ENCODE measurements around the gene PPM1H.

Gene PPM1H

GRCh38 chr12:62907078-62907477 is 27.9 kb downstream of the PPM1H start:
- DNase-seq (ENCODE audit: extremely low read depth, low read depth), result no peak
- TF ChIP-seq, protein P1, sequence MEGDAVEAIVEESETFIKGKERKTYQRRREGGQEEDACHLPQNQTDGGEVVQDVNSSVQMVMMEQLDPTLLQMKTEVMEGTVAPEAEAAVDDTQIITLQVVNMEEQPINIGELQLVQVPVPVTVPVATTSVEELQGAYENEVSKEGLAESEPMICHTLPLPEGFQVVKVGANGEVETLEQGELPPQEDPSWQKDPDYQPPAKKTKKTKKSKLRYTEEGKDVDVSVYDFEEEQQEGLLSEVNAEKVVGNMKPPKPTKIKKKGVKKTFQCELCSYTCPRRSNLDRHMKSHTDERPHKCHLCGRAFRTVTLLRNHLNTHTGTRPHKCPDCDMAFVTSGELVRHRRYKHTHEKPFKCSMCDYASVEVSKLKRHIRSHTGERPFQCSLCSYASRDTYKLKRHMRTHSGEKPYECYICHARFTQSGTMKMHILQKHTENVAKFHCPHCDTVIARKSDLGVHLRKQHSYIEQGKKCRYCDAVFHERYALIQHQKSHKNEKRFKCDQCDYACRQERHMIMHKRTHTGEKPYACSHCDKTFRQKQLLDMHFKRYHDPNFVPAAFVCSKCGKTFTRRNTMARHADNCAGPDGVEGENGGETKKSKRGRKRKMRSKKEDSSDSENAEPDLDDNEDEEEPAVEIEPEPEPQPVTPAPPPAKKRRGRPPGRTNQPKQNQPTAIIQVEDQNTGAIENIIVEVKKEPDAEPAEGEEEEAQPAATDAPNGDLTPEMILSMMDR (IDR thresholded peaks at IDR 0.05; ENCODE audit: low read depth, low read length), result no peak

DNA sequence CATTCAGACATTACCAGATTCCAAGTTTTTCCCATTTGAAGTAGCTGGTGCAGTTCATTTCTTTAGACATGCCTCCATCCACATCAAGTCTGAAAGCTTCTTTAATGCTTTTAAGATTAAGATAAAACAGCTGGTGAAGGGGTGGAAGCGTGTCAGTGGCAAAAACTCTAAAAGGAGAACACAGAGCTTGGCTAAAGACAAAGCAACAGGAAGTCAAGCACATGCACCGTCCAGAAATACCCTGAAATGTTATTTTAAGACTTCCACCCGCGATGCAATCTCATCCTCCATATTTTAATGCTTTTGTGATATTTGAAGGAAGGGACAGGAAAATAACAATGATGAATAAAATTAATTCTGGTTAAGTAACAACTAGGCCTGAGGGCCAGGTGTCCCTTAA is 31.8 kb downstream of the PPM1H start:
- DNase-seq (ENCODE audit: extremely low read depth, low read depth), result no peak
- TF ChIP-seq, protein P1 (IDR thresholded peaks at IDR 0.05; ENCODE audit: low read depth, low read length), result no peak

GRCh38 chr12:62900686-62901272 is 34.2 kb downstream of the PPM1H start:
- peak; percentile 16 for DNase-seq (ENCODE audit: extremely low read depth, low read depth)
- TF ChIP-seq, protein P1 (IDR thresholded peaks at IDR 0.05; ENCODE audit: low read depth, low read length), result no peak

DNA sequence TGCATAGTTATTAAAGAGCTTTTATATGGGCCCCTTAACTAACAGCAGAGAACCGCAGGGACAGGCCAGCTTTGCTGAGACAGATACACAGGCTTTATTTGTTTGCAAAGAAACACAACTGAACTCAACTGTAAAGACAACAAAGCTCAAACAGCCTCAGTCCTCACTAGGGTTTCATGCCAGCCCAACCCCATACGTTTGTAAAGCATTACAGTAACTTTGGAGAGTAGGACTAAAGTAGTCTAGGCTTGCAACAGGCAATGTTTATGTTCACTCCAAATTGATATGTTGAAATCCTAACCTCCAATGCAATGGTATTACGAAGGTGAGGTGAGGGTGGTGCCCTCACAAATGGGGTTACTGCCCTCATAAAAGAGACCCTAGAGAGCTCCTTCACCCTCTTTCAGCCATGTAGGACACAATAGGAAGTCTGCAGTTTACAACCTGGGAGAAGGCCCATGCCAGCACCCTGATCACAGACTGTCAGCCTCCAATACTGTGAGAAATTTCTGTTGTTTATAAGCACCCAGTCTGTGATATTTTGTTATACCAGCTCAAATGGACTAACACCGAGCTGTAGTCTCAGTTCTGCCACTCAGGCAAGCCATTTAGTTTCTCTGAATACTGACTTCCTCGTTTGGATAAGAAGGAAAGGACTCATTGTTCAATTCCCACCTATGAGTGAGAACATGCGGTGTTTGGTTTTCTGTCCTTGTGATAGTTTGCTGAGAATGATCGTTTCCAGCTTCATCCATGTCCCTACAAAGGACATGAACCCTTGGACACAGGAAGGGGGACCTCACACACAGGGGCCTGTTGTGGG is 35.2 kb downstream of the PPM1H start:
- TF ChIP-seq, protein P1 (IDR thresholded peaks at IDR 0.05; ENCODE audit: low read depth, low read length), result no peak
- no peak for DNase-seq (ENCODE audit: extremely low read depth, low read depth)

DNA sequence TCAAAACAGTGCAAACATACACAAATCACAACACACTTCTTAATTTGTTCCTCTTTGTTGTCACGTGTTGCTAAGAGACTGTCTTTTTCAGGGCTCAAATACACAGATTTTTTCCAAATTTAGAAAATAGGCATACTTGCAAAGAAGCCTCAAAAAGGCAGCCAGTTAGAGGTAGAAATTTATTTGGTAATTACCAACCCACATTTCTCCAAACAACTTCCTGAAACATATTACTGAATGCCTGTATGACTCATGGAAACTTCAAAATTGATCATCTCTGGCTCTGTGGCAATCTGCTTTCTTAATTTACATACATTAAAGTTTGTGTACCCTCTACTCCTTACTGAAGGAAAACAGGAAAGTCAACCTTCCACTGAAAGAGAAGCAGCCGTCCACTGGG is 36.4 kb downstream of the PPM1H start:
- TF ChIP-seq, protein P1 (IDR thresholded peaks at IDR 0.05; ENCODE audit: low read depth, low read length), result no peak
- DNase-seq (ENCODE audit: extremely low read depth, low read depth), result no peak

DNA sequence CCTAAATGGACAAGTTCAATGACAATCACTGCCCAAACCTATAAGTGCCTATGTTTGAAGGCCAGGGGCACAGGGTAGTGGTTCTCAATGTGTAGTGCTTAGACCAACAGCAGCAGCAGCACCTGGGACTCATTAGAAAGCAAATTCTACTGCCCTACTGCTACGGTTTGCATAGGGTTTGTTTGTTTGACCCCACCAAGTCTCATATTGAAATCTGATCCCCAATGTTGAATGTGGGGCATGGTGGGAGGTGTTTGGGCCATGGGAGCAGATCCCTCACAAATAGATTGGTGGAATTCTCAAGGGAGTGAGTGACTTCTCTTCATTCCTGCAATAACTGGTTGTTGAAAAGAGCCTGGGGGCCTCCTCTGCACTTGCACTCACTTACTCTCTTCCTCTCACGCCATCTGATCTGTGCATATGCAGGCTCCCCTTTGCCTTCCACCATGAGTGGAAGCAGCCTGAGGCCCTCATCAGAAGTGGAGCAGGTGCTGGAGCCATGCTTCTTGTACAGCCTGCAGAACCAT is 39.5 kb downstream of the PPM1H start:
- DNase-seq (ENCODE audit: extremely low read depth, low read depth), result no peak
- TF ChIP-seq, protein P1 (IDR thresholded peaks at IDR 0.05; ENCODE audit: low read depth, low read length), result no peak

- TF ChIP-seq, protein P1 (IDR thresholded peaks at IDR 0.05; ENCODE audit: low read depth, low read length), result no peak
- no peak for DNase-seq (ENCODE audit: extremely low read depth, low read depth)
Measured at GRCh38 chr12:62893276-62893675, 41.7 kb downstream of the PPM1H start.

All from AG09319 (cell line).